ENCODE measurements around the gene EHF.

Gene EHF

DNA sequence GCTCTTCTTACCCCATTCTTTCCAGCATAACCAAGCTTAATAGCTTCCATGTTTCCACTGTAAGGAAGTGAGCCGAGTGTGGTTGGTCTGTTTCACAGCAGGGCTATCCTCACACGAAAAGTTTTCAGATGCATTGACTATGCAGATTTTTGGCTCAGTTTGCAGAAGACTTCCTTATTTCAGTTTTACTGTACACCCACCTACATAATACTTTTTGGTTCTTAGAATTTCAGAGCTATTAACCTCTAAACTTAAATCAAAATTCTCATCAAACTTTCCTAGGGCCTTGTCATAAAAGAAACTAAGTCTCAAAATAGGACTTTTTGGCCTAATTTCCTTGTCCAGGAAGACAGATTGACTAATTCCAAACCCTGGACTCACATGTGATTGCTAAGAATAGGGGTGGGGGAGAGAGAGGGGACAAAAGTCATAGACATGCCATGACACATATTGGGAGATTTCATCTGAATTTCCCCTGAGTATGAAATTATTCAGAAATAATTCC lies 7.3 kb upstream of the EHF start:
- H3K27me3 ChIP-seq (replicated peaks in 2 of 5; ENCODE audit: control insufficient read depth in 4 of 5, insufficient read depth in 5 of 5, low read length in 4 of 5) = no peaks in the 10 kb centered on the region
- WGBS (ENCODE audit: insufficient coverage) = 5% methylated on average over 2 of the region's 2 CpGs
- ChIA-PET POLR2A (no interaction called here), CTCF (no interaction called here)
- no peak overlapping the region for H3K27ac ChIP-seq (ENCODE audit: insufficient read depth in 1 of 2, low read depth in 1 of 2, low read length in 2 of 2, poor library complexity in 1 of 2, severe bottlenecking in 2 of 2)
- no peaks in the 10 kb centered on the region for H3K9me3 ChIP-seq (ENCODE audit: control extremely low read depth in 1 of 5, control insufficient read depth in 4 of 5, insufficient read depth in 2 of 5, low read depth in 1 of 5, low read length in 4 of 5)
- H3K36me3 ChIP-seq (ENCODE audit: control insufficient read depth in 4 of 4, insufficient read depth in 4 of 4, low read length in 3 of 4) = no peaks in the 10 kb centered on the region
- H3K4me1 ChIP-seq (ENCODE audit: control extremely low read depth in 1 of 4, control insufficient read depth in 4 of 4, insufficient read depth in 4 of 4, low read length in 3 of 4) = peaks cover 0 to 27% (median 8%) of the 10 kb centered on the region in 4 experiments
- peak in 2 of 3 donors; percentile 59 to 67 for DNase-seq
- no peak overlapping the region for H3K4me3 ChIP-seq (ENCODE audit: control insufficient read depth in 1 of 7, extremely low read depth in 1 of 7, insufficient read depth in 4 of 7, low read depth in 2 of 7, low read length in 6 of 7)

DNA sequence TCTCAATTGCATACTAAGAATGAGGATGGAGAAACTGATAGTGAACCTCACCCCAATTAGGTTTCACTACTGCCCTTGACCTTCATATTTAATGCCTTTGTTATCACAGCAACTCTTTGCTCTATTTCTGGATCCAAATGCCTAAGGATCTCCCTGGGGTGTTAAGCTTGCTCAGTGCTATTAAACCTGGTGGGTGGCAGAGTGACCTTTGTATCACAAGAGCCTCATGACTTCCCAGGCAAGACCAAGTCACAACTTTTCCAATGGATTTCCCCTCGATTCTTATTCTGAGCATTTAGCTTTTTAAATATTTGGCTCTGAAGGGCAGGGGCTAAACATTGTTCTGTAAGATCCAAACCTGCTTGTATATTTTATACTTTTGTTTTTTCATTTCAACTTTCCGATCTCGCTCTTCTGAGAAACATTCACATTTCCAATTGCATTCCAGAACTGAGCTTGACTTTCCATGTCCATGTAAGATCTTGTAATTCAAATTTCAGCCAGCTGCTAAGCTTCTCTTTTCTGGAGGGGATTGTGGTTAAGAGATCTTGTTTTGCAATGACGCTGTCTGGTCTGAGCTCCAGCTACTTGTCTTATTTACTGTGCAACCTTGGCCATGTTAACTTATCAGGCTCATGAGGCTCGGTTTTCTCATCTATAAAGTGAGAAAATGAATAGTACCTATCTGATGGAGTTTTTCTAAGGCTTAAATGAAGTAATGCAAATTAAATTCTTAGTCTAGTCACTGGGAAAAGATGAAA lies 6.4 kb upstream of the EHF start:
- peak in 2 of 3 donors; percentile 53 to 68 for DNase-seq
- Histone ChIP-seq H3K36me3 (ENCODE audit: control insufficient read depth in 4 of 4, insufficient read depth in 4 of 4, low read length in 3 of 4) (no peaks in the 10 kb centered on the region), H3K27ac (ENCODE audit: insufficient read depth in 1 of 2, low read depth in 1 of 2, low read length in 2 of 2, poor library complexity in 1 of 2, severe bottlenecking in 2 of 2) (no peak overlapping the region), H3K27me3 (replicated peaks in 2 of 5; ENCODE audit: control insufficient read depth in 4 of 5, insufficient read depth in 5 of 5, low read length in 4 of 5) (no peaks in the 10 kb centered on the region), H3K4me1 (ENCODE audit: control extremely low read depth in 1 of 4, control insufficient read depth in 4 of 4, insufficient read depth in 4 of 4, low read length in 3 of 4) (peaks cover 0 to 37% (median 8%) of the 10 kb centered on the region in 4 experiments), H3K4me3 (ENCODE audit: control insufficient read depth in 1 of 7, extremely low read depth in 1 of 7, insufficient read depth in 4 of 7, low read depth in 2 of 7, low read length in 6 of 7) (no peak overlapping the region), H3K9me3 (ENCODE audit: control extremely low read depth in 1 of 5, control insufficient read depth in 4 of 5, insufficient read depth in 2 of 5, low read depth in 1 of 5, low read length in 4 of 5) (no peaks in the 10 kb centered on the region)
- ChIA-PET CTCF (interaction anchor here (1.4 to 1.6 kb wide), 2 partner anchors 17 to 28 kb away, joined by 4 to 5 read pairs; no protein-coding TSS in a partner anchor), POLR2A (no interaction called here)
- WGBS (ENCODE audit: insufficient coverage) = 80% methylated on average over 1 of the region's 5 CpGs

DNA sequence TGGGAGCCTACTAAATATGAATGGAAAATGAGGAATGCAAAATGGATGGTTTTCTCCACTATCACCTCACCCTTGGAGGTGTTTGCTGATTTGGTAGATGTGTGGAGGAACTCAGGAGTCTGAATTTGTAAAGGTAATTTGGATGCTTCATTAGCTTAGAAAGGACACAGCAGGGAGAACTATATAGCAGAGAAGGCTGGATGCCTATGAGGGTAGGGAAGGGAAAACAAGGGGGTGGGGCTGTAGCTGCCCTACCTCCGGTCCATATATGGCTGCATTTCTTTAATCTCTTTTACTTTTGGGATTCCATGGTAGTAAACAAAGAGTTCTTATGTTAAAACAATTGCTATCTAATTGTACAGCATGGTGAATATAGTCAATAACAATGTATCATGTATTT lies 4.8 kb upstream of the EHF start:
- no CpG with 5 or more reads among the region's 1 CpG for WGBS (ENCODE audit: insufficient coverage)
- no peak overlapping the region for H3K27ac ChIP-seq (ENCODE audit: insufficient read depth in 1 of 2, low read depth in 1 of 2, low read length in 2 of 2, poor library complexity in 1 of 2, severe bottlenecking in 2 of 2)
- no peaks in the 10 kb centered on the region for H3K27me3 ChIP-seq (replicated peaks in 2 of 5; ENCODE audit: control insufficient read depth in 4 of 5, insufficient read depth in 5 of 5, low read length in 4 of 5)
- CTCF ChIA-PET = no interaction called here
- no peaks in the 10 kb centered on the region for H3K9me3 ChIP-seq (ENCODE audit: control extremely low read depth in 1 of 5, control insufficient read depth in 4 of 5, insufficient read depth in 2 of 5, low read depth in 1 of 5, low read length in 4 of 5)
- peaks cover 0 to 45% (median 8%) of the 10 kb centered on the region in 4 experiments for H3K4me1 ChIP-seq (ENCODE audit: control extremely low read depth in 1 of 4, control insufficient read depth in 4 of 4, insufficient read depth in 4 of 4, low read length in 3 of 4)
- no peak for DNase-seq
- no peaks in the 10 kb centered on the region for H3K36me3 ChIP-seq (ENCODE audit: control insufficient read depth in 4 of 4, insufficient read depth in 4 of 4, low read length in 3 of 4)
- POLR2A ChIA-PET = no interaction called here
- H3K4me3 ChIP-seq (ENCODE audit: control insufficient read depth in 1 of 7, extremely low read depth in 1 of 7, insufficient read depth in 4 of 7, low read depth in 2 of 7, low read length in 6 of 7) = no peak overlapping the region

DNA sequence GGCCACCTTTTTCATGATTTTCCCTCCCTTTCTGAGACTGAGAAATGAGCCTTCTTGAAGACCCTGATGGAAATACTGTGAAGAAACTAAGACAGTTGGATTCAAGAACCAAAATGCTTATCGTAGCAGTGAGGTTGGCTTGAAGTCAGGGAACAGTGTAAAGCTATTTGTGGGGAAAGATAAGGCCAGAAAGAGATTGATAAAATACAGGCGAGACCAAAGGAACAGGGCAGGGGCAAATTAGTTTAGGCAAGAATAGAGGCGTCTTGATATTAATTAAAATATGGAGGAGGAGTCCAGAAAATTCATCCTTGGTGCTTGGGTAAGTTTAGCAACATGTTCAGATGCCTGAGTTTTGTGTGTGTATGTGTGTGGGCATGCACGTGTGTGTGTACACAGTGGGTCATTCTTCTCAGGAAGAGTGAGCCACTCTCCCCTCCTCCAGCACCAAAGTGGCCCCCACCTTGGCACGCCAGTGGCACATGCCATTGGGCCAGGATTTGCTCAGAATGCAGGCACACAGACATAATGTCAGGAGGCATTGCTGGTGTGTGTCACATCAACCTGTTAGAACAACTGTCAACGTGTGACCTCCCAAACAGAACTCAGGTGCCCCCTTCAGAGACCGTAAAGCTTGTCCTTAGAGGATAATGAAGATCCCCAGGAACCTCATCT lies 3.9 kb upstream of the EHF start:
- Histone ChIP-seq H3K36me3 (ENCODE audit: control insufficient read depth in 4 of 4, insufficient read depth in 4 of 4, low read length in 3 of 4) (no peaks in the 10 kb centered on the region), H3K4me3 (ENCODE audit: control insufficient read depth in 1 of 7, extremely low read depth in 1 of 7, insufficient read depth in 4 of 7, low read depth in 2 of 7, low read length in 6 of 7) (no peak overlapping the region), H3K27me3 (replicated peaks in 2 of 5; ENCODE audit: control insufficient read depth in 4 of 5, insufficient read depth in 5 of 5, low read length in 4 of 5) (no peaks in the 10 kb centered on the region), H3K4me1 (ENCODE audit: control extremely low read depth in 1 of 4, control insufficient read depth in 4 of 4, insufficient read depth in 4 of 4, low read length in 3 of 4) (peaks cover 0 to 45% (median 8%) of the 10 kb centered on the region in 4 experiments), H3K9me3 (ENCODE audit: control extremely low read depth in 1 of 5, control insufficient read depth in 4 of 5, insufficient read depth in 2 of 5, low read depth in 1 of 5, low read length in 4 of 5) (no peaks in the 10 kb centered on the region), H3K27ac (ENCODE audit: insufficient read depth in 1 of 2, low read depth in 1 of 2, low read length in 2 of 2, poor library complexity in 1 of 2, severe bottlenecking in 2 of 2) (no peak overlapping the region)
- ChIA-PET POLR2A (no interaction called here), CTCF (no interaction called here)
- peak in 1 of 3 donors; percentile 34 for DNase-seq
- 90% methylated on average over 5 of the region's 7 CpGs for WGBS (ENCODE audit: insufficient coverage)

DNA sequence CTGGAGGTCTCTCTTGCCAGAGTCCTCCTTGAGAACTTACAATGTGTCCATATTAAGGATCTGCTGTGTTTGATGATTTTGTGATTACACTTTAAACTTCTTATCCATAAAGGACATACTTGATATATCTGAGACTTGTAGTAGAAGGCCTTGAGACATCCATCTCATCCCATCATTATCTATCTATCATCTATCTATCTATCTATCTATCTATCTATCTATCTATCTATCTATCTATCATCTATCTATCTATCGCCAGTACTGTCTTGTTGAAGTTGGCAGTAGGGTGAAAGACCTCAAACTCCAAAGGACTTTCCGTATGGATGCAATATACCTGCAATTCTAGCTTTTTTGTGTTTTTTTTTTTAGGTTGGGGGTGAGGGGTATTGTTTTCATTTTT lies 2.5 kb upstream of the EHF start:
- ChIA-PET POLR2A (no interaction called here), CTCF (no interaction called here)
- no peak overlapping the region for H3K4me3 ChIP-seq (ENCODE audit: control insufficient read depth in 1 of 7, extremely low read depth in 1 of 7, insufficient read depth in 4 of 7, low read depth in 2 of 7, low read length in 6 of 7)
- no peak for DNase-seq
- no peak overlapping the region for H3K27ac ChIP-seq (ENCODE audit: insufficient read depth in 1 of 2, low read depth in 1 of 2, low read length in 2 of 2, poor library complexity in 1 of 2, severe bottlenecking in 2 of 2)
- no peaks in the 10 kb centered on the region for H3K27me3 ChIP-seq (replicated peaks in 2 of 5; ENCODE audit: control insufficient read depth in 4 of 5, insufficient read depth in 5 of 5, low read length in 4 of 5)
- whole genome bisulfite sequencing (ENCODE audit: insufficient coverage) = no CpG with 5 or more reads among the region's 2 CpGs
- no peaks in the 10 kb centered on the region for H3K9me3 ChIP-seq (ENCODE audit: control extremely low read depth in 1 of 5, control insufficient read depth in 4 of 5, insufficient read depth in 2 of 5, low read depth in 1 of 5, low read length in 4 of 5)
- no peaks in the 10 kb centered on the region for H3K36me3 ChIP-seq (ENCODE audit: control insufficient read depth in 4 of 4, insufficient read depth in 4 of 4, low read length in 3 of 4)
- peaks cover 0 to 35% (median 5%) of the 10 kb centered on the region in 4 experiments for H3K4me1 ChIP-seq (ENCODE audit: control extremely low read depth in 1 of 4, control insufficient read depth in 4 of 4, insufficient read depth in 4 of 4, low read length in 3 of 4)

DNA sequence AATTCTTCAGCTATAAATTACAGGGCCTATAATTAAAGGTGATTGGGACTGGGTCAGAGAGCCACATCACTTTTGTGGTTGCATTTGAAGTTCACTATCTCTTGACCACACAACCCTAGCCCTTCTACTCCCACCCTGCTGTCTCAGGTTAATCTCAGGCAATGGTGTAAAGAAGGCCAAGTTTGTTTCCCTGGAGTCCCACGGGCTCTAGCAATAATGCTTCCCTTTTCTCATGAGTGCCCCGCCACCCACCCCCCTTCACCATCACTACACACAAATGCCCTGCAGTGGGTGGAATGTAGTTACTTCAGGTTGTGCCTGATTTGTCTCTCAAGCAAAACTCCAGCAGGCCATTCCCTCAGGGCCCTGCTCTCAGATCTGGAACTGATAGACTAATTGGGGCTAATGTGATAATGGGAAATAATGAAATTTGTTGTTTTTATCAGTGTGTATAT lies 1.8 kb upstream of the EHF start:
- H3K27me3 ChIP-seq (replicated peaks in 2 of 5; ENCODE audit: control insufficient read depth in 4 of 5, insufficient read depth in 5 of 5, low read length in 4 of 5) = no peaks in the 10 kb centered on the region
- peak in 1 of 3 donors; percentile 24 for DNase-seq
- ChIA-PET CTCF (no interaction called here), POLR2A (no interaction called here)
- peaks cover 0 to 28% (median 2%) of the 10 kb centered on the region in 4 experiments for H3K4me1 ChIP-seq (ENCODE audit: control extremely low read depth in 1 of 4, control insufficient read depth in 4 of 4, insufficient read depth in 4 of 4, low read length in 3 of 4)
- no CpG with 5 or more reads among the region's 2 CpGs for WGBS (ENCODE audit: insufficient coverage)
- no peaks in the 10 kb centered on the region for H3K9me3 ChIP-seq (ENCODE audit: control extremely low read depth in 1 of 5, control insufficient read depth in 4 of 5, insufficient read depth in 2 of 5, low read depth in 1 of 5, low read length in 4 of 5)
- H3K36me3 ChIP-seq (ENCODE audit: control insufficient read depth in 4 of 4, insufficient read depth in 4 of 4, low read length in 3 of 4) = no peaks in the 10 kb centered on the region
- no peak overlapping the region for H3K27ac ChIP-seq (ENCODE audit: insufficient read depth in 1 of 2, low read depth in 1 of 2, low read length in 2 of 2, poor library complexity in 1 of 2, severe bottlenecking in 2 of 2)
- no peak overlapping the region for H3K4me3 ChIP-seq (ENCODE audit: control insufficient read depth in 1 of 7, extremely low read depth in 1 of 7, insufficient read depth in 4 of 7, low read depth in 2 of 7, low read length in 6 of 7)

DNA sequence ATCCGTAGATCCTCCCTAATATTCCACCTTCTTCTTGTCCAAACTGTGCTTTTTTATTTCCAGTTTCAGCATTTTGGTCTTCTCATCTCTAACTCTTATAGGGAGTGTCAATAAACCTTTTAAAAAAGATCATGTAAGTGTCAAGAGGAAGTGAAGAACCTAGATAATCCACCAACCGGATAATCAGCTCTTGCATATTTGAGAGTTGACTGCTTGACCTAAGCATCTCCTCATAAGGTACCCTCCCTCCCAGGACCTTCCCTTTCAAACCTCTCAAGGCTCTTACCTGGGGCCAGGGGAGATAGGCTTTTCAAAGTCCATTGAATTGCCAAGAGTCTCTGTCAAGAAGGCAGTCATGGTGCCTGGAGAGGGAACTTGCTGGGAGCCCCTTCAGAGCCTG lies 691 bp upstream of the EHF start:
- ChIA-PET CTCF (no interaction called here), POLR2A (no interaction called here)
- H3K4me1 ChIP-seq (ENCODE audit: control extremely low read depth in 1 of 4, control insufficient read depth in 4 of 4, insufficient read depth in 4 of 4, low read length in 3 of 4) = peaks cover 0 to 18% (median 0%) of the 10 kb centered on the region in 4 experiments

More for the DNA sequence above, 691 bp upstream of the EHF start:
- no peaks in the 10 kb centered on the region for H3K9me3 ChIP-seq (ENCODE audit: control extremely low read depth in 1 of 5, control insufficient read depth in 4 of 5, insufficient read depth in 2 of 5, low read depth in 1 of 5, low read length in 4 of 5)
- H3K27me3 ChIP-seq (replicated peaks in 2 of 5; ENCODE audit: control insufficient read depth in 4 of 5, insufficient read depth in 5 of 5, low read length in 4 of 5) = no peaks in the 10 kb centered on the region
- 60% methylated on average over 1 of the region's 2 CpGs for WGBS (ENCODE audit: insufficient coverage)
- H3K36me3 ChIP-seq (ENCODE audit: control insufficient read depth in 4 of 4, insufficient read depth in 4 of 4, low read length in 3 of 4) = no peaks in the 10 kb centered on the region
- DNase-seq = no peak
- H3K27ac ChIP-seq (ENCODE audit: insufficient read depth in 1 of 2, low read depth in 1 of 2, low read length in 2 of 2, poor library complexity in 1 of 2, severe bottlenecking in 2 of 2) = no peak overlapping the region
- no peak overlapping the region for H3K4me3 ChIP-seq (ENCODE audit: control insufficient read depth in 1 of 7, extremely low read depth in 1 of 7, insufficient read depth in 4 of 7, low read depth in 2 of 7, low read length in 6 of 7)

All from common myeloid progenitor, CD34-positive (primary cell).